Measurements from ENCODE around the gene METTL1. TPM values are rescaled to one million over a fixed set of nuclear protein-coding genes. Genes with fewer than 3 reads are reported as not detected.

METTL1 gene
- total RNA-seq, 4 donors from 2014 or later: 6.5 to 22.7 (median 17.9) TPM

GRCh38 chr12:57767876-57768275 is 4.0 kb downstream of the METTL1 start:
- peak in 1 of 2 donors; percentile 5 for DNase-seq
- Histone ChIP-seq H3K27ac (no peak overlapping the region), H3K4me3 (no peak overlapping the region), H3K36me3 (peaks cover 0 to 33% of the 10 kb centered on the region in 2 donors), H3K4me1 (peaks cover 24 to 33% of the 10 kb centered on the region in 2 donors), H3K27me3 (peaks cover 42 to 44% (median 43%) of the 10 kb centered on the region in 3 donors), H3K9me3 (no peaks in the 10 kb centered on the region)
- TF ChIP-seq CTCF (IDR thresholded peaks at IDR 0.05 in 4 of 5, conservative IDR thresholded peaks at IDR 0.05 in 1 of 5) (no peak), POLR2A (IDR thresholded peaks at IDR 0.05) (no peak)
- no peak for ATAC-seq
- in situ Hi-C loops (cut with MboI; ENCODE audit: low sequenced_read_pairs in 4 of 4) (no loop called here), intact Hi-C loops (cut with DNase I; ENCODE audit: low total_unique reads) (no loop called here)

GRCh38 chr12:57767305-57767698 is 4.6 kb downstream of the METTL1 start:
- Histone ChIP-seq H3K36me3 (peaks cover 0 to 33% of the 10 kb centered on the region in 2 donors), H3K4me3 (no peak overlapping the region), H3K27ac (no peak overlapping the region), H3K4me1 (peaks cover 24 to 33% of the 10 kb centered on the region in 2 donors), H3K9me3 (no peaks in the 10 kb centered on the region), H3K27me3 (peaks cover 46 to 50% (median 46%) of the 10 kb centered on the region in 3 donors)
- DNase-seq (no peak), ATAC-seq (no peak)
- in situ Hi-C loops (cut with MboI; ENCODE audit: low sequenced_read_pairs in 4 of 4) (no loop called here), intact Hi-C loops (cut with DNase I; ENCODE audit: low total_unique reads) (no loop called here)
- TF ChIP-seq POLR2A (IDR thresholded peaks at IDR 0.05) (no peak), CTCF (IDR thresholded peaks at IDR 0.05 in 4 of 5, conservative IDR thresholded peaks at IDR 0.05 in 1 of 5) (no peak)

DNA sequence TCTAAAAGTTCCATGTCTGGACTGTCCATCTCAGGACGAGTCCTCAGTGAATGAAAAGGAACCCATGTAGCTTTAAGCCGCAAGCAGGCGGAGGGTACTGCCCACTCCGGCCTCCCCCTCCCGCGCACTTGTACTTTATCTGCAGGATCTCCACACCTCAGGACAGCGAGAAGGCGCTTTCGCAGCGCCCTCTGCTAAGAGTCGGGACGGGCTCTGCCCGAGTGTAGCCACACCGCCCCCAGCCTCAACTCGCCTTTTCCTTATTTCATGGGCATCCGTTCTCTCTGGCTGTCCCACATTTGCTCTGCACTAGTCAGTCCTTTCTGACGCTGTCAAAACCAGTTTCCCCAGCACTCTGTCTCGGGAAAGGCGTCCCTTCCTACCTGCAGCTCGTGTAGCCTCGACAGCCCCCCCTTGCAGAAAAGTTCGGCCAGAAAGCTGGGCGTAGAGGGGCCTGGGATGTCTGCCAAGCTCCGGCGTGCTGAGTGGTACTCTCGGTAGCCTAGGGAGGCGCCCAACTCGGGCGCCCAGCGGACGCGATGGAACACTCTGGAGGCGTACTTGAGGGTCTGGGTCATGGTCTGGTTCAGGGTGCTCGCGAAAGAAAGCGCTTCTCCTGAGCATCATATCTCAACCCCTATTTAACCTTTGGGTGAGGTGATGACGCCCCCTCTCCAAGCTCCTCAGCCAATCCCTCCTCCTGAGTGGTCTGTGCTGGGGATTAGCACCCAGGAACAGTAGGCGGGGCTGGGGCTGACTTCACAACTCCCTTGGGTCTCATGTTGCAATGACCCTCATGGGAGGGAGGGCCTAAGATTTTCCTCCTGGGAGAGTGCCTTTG is 5.2 kb downstream of the METTL1 start, which contains the start of gene CYP27B1:
CYP27B1 (minus strand) TSS at position 615 of the 841 bp plus-strand sequence; CDS start at position 578, 37 bp downstream.
- Histone ChIP-seq H3K4me1 (peaks cover 24 to 32% of the 10 kb centered on the region in 2 donors), H3K27me3 (peaks cover 46 to 52% (median 50%) of the 10 kb centered on the region in 3 donors), H3K36me3 (peaks cover 0 to 33% of the 10 kb centered on the region in 2 donors), H3K4me3 (peak within 1 kb of the TSS; percentile 12 to 42 (median 24)), H3K27ac (no peak within 1 kb of the TSS), H3K9me3 (no peaks in the 10 kb centered on the region)
- in situ Hi-C loops (cut with MboI; ENCODE audit: low sequenced_read_pairs in 4 of 4) (no loop called here), intact Hi-C loops (cut with DNase I; ENCODE audit: low total_unique reads) (no loop called here)
- DNase-seq (no peak), ATAC-seq (no peak)
- TF ChIP-seq POLR2A (IDR thresholded peaks at IDR 0.05): no peak
- no peak for TF ChIP-seq CTCF (IDR thresholded peaks at IDR 0.05 in 4 of 5, conservative IDR thresholded peaks at IDR 0.05 in 1 of 5)

DNA sequence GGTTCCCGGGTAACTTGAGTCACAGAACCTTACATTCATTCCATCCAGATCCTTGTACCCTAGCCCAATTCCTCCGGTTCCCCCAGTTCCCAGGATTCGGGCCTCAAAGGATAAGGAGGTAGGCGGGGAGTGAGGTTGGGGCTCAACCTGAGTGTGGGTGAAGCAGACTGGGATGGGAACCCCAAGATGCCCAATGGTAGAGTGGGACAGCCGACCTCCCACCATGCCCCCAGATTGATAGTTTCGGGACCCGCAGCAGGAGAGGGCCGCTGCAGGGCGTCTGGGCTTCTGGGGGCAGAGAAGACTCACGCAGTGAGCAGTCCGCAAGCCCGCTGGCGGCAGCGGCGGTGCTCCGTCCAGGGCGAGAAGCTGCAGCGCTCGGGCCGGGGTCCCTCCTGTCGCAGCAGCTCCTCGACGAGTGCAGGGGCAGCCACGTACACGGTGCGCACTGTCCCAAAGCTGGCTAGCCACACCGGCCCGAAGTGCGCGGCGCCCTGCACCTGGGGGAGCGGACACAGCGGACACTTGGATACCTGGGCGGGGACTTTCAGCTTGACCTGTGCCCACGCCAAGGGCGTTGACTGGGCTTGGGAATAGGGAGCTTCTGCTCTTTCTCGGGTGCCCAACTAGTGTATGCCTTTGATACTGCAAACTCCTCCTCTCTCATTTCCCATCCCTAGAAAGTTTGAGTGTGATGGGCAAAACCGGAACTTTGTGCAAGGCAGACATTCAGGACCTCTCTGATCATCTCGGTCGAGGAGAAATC is 6.0 kb downstream of the METTL1 start:
- Histone ChIP-seq H3K4me1 (peaks cover 17 to 24% of the 10 kb centered on the region in 2 donors), H3K4me3 (peak overlapping the region; percentile 13 to 52 (median 42)), H3K9me3 (no peaks in the 10 kb centered on the region), H3K27me3 (peaks cover 46 to 57% (median 52%) of the 10 kb centered on the region in 3 donors), H3K36me3 (peaks cover 0 to 32% of the 10 kb centered on the region in 2 donors), H3K27ac (no peak overlapping the region)
- in situ Hi-C loops (cut with MboI; ENCODE audit: low sequenced_read_pairs in 4 of 4): no loop called here
- DNase-seq: no peak
- intact Hi-C loops (cut with DNase I; ENCODE audit: low total_unique reads): no loop called here
- ATAC-seq: no peak
- TF ChIP-seq POLR2A (IDR thresholded peaks at IDR 0.05): no peak
- no peak for TF ChIP-seq CTCF (IDR thresholded peaks at IDR 0.05 in 4 of 5, conservative IDR thresholded peaks at IDR 0.05 in 1 of 5)
